Measurements from ENCODE around the gene POLD2.

- TF ChIP-seq CTCF (conservative IDR thresholded peaks at IDR 0.05 in 1 of 2, IDR thresholded peaks at IDR 0.05 in 1 of 2; ENCODE audit: low read depth in 1 of 2, low read length in 2 of 2) = no peak
- no peak for TF ChIP-seq EZH2 (IDR thresholded peaks at IDR 0.05; ENCODE audit: low read length, missing control alignments)
These were observed 49.6 kb upstream of the POLD2 start for GRCh38 chr7:44172803-44173424.
